OCI-LY1 (cell line): Measurements from ENCODE around the gene KCNE4.

Source experiments
- H2AFZ ChIP-seq: fragments of 200-600 bp; sonication (generic), shearing (Covaris generic); 2 replicates; pipeline ENCODE4 v1.6.0; 2014; ENCODE audit warnings: antibody characterized with exemption, mild to moderate bottlenecking, low read length
- H3F3A ChIP-seq: fragments of 200-600 bp; sonication (generic), shearing (Covaris generic); 2 replicates; pipeline ENCODE4 v1.6.0; 2014; ENCODE audit warnings: mild to moderate bottlenecking, antibody characterized with exemption, low read length, moderate library complexity; ENCODE audit not compliant: insufficient read depth
- H3K27ac ChIP-seq: fragments of 200-600 bp; sonication (generic); 2 replicates; pipeline ENCODE4 v1.5.1; 2014; ENCODE audit warnings: low read length, mixed run types, mild to moderate bottlenecking, low read depth; ENCODE audit not compliant: poor library complexity, severe bottlenecking
- H3K27me3 ChIP-seq: fragments of 200-600 bp; sonication (generic); 2 replicates; pipeline ENCODE4 v1.6.0; 2014; ENCODE audit warnings: antibody characterized with exemption, mild to moderate bottlenecking, low read length, moderate library complexity; ENCODE audit not compliant: insufficient read depth
- H3K36me3 ChIP-seq: fragments of 200-600 bp; sonication (generic); 2 replicates; pipeline ENCODE4 v1.6.1; 2014; ENCODE audit warnings: mild to moderate bottlenecking, antibody characterized with exemption, low read length, moderate library complexity, mixed read lengths; ENCODE audit not compliant: insufficient read depth
- H3K4me1 ChIP-seq: fragments of 200-600 bp; sonication (generic); 2 replicates; pipeline ENCODE4 v1.5.1; 2014; ENCODE audit warnings: mild to moderate bottlenecking, low read length, moderate library complexity; ENCODE audit not compliant: insufficient read depth, severe bottlenecking
- H3K4me2 ChIP-seq: fragments of 200-600 bp; sonication (generic), shearing (Covaris generic); 2 replicates; pipeline ENCODE4 v1.6.1; 2014; ENCODE audit warnings: low read length
- H3K4me3 ChIP-seq: fragments of 200-600 bp; sonication (generic); 2 replicates; pipeline ENCODE4 v1.5.1; 2014; ENCODE audit warnings: low read length, low read depth, mild to moderate bottlenecking, mixed read lengths; ENCODE audit not compliant: poor library complexity, severe bottlenecking
- H3K79me2 ChIP-seq: fragments of 200-600 bp; shearing (Covaris generic); 2 replicates; pipeline ENCODE4 v1.6.1; 2016; ENCODE audit warnings: mixed run types, low read length, mixed read lengths; ENCODE audit not compliant: insufficient read depth
- H3K9ac ChIP-seq: fragments of 200-600 bp; sonication (generic), shearing (Covaris generic); 2 replicates; pipeline ENCODE4 v1.6.1; 2014; ENCODE audit warnings: mild to moderate bottlenecking, low read length, mixed read lengths
- H3K9me2 ChIP-seq: fragments of 200-600 bp; sonication (generic), shearing (Covaris generic); 2 replicates; pipeline ENCODE4 v1.6.1; 2014; ENCODE audit warnings: low read depth, mild to moderate bottlenecking, low read length, mixed read lengths
- H3K9me3 ChIP-seq: fragments of 200-600 bp; shearing (Covaris generic); 2 replicates; pipeline ENCODE4 v1.6.1; 2014; ENCODE audit warnings: low read length, mixed read lengths
- H4K20me1 ChIP-seq: fragments of 200-600 bp; sonication (generic), shearing (Covaris generic); 2 replicates; pipeline ENCODE4 v1.6.0; 2016; ENCODE audit warnings: mild to moderate bottlenecking, low read length; ENCODE audit not compliant: insufficient read depth
- CTCF ChIP-seq: fragments of 200-600 bp; sonication (generic), shearing (Covaris generic); IDR thresholded peaks from 2 replicates; pipeline ENCODE4 v1.5.1; 2017; ENCODE audit warnings: mild to moderate bottlenecking, antibody characterized with exemption, low read length, moderate library complexity, mixed read lengths
- EZH2 ChIP-seq: fragments of 200-600 bp; sonication (generic), shearing (Covaris generic); IDR thresholded peaks from 2 replicates; pipeline ENCODE4 v1.8.0; 2017; ENCODE audit warnings: borderline replicate concordance, mixed run types, mild to moderate bottlenecking, antibody characterized with exemption, low read length, moderate library complexity, mixed read lengths

The KCNE4 gene

GRCh38 chr2:223097888-223098383, 45.9 kb downstream of the KCNE4 start:
- no peak overlapping the region for H3K4me2 ChIP-seq
- no peak for TF ChIP-seq CTCF
- TF ChIP-seq EZH2: no peak

GRCh38 chr2:223099561-223099960, 47.6 kb downstream of the KCNE4 start:
- Histone ChIP-seq H2AFZ (no peak overlapping the region), H3K4me1 (no peaks in the 10 kb centered on the region), H3K9ac (no peak overlapping the region), H3K4me3 (no peak overlapping the region), H3K27ac (no peak overlapping the region), H3K4me2 (no peak overlapping the region), H3K9me2 (no peaks in the 10 kb centered on the region), H4K20me1 (no peaks in the 10 kb centered on the region), H3K27me3 (no peaks in the 10 kb centered on the region), H3K79me2 (no peaks in the 10 kb centered on the region), H3F3A (no peaks in the 10 kb centered on the region), H3K36me3 (no peaks in the 10 kb centered on the region), H3K9me3 (no peaks in the 10 kb centered on the region)
- no peak for TF ChIP-seq EZH2

More at GRCh38 chr2:223097888-223098383, 45.9 kb downstream of the KCNE4 start:
- Histone ChIP-seq H3K36me3 (no peaks in the 10 kb centered on the region), H3K4me3 (no peak overlapping the region), H3K9ac (no peak overlapping the region), H4K20me1 (no peaks in the 10 kb centered on the region), H3F3A (no peaks in the 10 kb centered on the region), H3K27me3 (no peaks in the 10 kb centered on the region), H2AFZ (no peak overlapping the region), H3K27ac (no peak overlapping the region), H3K4me1 (no peaks in the 10 kb centered on the region), H3K9me2 (no peaks in the 10 kb centered on the region), H3K79me2 (no peaks in the 10 kb centered on the region), H3K9me3 (no peaks in the 10 kb centered on the region)

GRCh38 chr2:223100061-223100511, 48.1 kb downstream of the KCNE4 start:
- Histone ChIP-seq H2AFZ (no peak overlapping the region), H3F3A (no peaks in the 10 kb centered on the region), H3K79me2 (no peaks in the 10 kb centered on the region), H3K27ac (no peak overlapping the region), H3K9me2 (no peaks in the 10 kb centered on the region), H3K27me3 (no peaks in the 10 kb centered on the region), H3K9ac (no peak overlapping the region), H3K4me2 (no peak overlapping the region), H3K36me3 (no peaks in the 10 kb centered on the region), H4K20me1 (no peaks in the 10 kb centered on the region), H3K9me3 (no peaks in the 10 kb centered on the region), H3K4me1 (no peaks in the 10 kb centered on the region), H3K4me3 (no peak overlapping the region)
- TF ChIP-seq EZH2 (no peak), CTCF (no peak)
